Esophagus mucosa (tissue), 1 donor: ENCODE measurements around the gene SLC5A4. TPM values are rescaled to one million over a fixed set of nuclear protein-coding genes. Genes with fewer than 3 reads are reported as not detected.
"Not testable (repeated sequence)": the region's sequence is repeated elsewhere in the genome, so short reads cannot be mapped to it uniquely, and the experiment has no call there.

Experiments
- ATAC-seq: fragments of 200-7000 bp; cut with Tn5 transposase; one replicate; pipeline ENCODE4 v1.9.1; 2020
- total RNA-seq: library from RNA; stranded (reverse); gene quantifications from one replicate; pipeline ENCODE4 v1.2.4, GENCODE V29; 2023
- donor health status: DM: yes; HTN: yes; CAD: no.

The SLC5A4 gene
- total RNA-seq, 1 donor from 2014 or later: 0.24 TPM

GRCh38 chr22:32199961-32200360 lies 55.2 kb downstream of the SLC5A4 start:
- ATAC-seq: no peak

- no peak for ATAC-seq
Measured at GRCh38 chr22:32199341-32199740, 55.8 kb downstream of the SLC5A4 start.

GRCh38 chr22:32197553-32198226 lies 57.5 kb downstream of the SLC5A4 start:
- ATAC-seq: not testable (repeated sequence)

GRCh38 chr22:32195900-32196299 lies 59.2 kb downstream of the SLC5A4 start:
- ATAC-seq: not testable (repeated sequence)

- ATAC-seq: not testable (repeated sequence)
Measured at GRCh38 chr22:32193346-32193745, 61.8 kb downstream of the SLC5A4 start.

- ATAC-seq: not testable (repeated sequence)
Measured at GRCh38 chr22:32191021-32191420, 64.1 kb downstream of the SLC5A4 start.

GRCh38 chr22:32185821-32186220 lies 69.3 kb downstream of the SLC5A4 start:
- ATAC-seq: no peak

GRCh38 chr22:32183625-32184024 lies 71.5 kb downstream of the SLC5A4 start:
- no peak for ATAC-seq

- ATAC-seq: no peak
Measured at GRCh38 chr22:32181043-32181442, 74.1 kb downstream of the SLC5A4 start.

GRCh38 chr22:32177221-32177765 lies 77.9 kb downstream of the SLC5A4 start:
- no peak for ATAC-seq

- ATAC-seq: peak; percentile 10
Measured at GRCh38 chr22:32175683-32176644, 79.2 kb downstream of the SLC5A4 start.

- no peak for ATAC-seq
Measured at GRCh38 chr22:32175115-32175514, 80.0 kb downstream of the SLC5A4 start.

Other genes starting within 250 kb of the SLC5A4 start
- gene SLC5A1, start 212.1 kb downstream of the SLC5A4 start, total RNA-seq: 8.1 TPM
- gene C22orf42, start 96.0 kb downstream of the SLC5A4 start, total RNA-seq: not detected
- gene RFPL2, start 50.3 kb downstream of the SLC5A4 start, total RNA-seq: not detected
- gene RFPL3, start 102.5 kb upstream of the SLC5A4 start, total RNA-seq: not detected
- 50.3 TPM for gene RTCB, start 156.9 kb upstream of the SLC5A4 start, total RNA-seq
- not detected for gene BPIFC, start 209.1 kb upstream of the SLC5A4 start, total RNA-seq
- 41.6 TPM for gene FBXO7, start 219.5 kb upstream of the SLC5A4 start, total RNA-seq